WTC11 (cell line): ENCODE data around the gene RAPSN. TPM values are rescaled to one million over a fixed set of nuclear protein-coding genes. Genes with fewer than 3 reads are reported as not detected.

Experiments
- ATAC-seq: fragments of 200-7000 bp; cut with Tn5 transposase; 2 replicates; pipeline ENCODE4 v1.10.0; 2021; ENCODE audit warnings: mild to moderate bottlenecking, moderate library complexity
- CTCF ChIA-PET: fragments of 300-600 bp; sonication (Branson Sonifier 250); formaldehyde crosslinking; loops from one replicate; lab custom pipeline; 2021; ENCODE audit warnings: antibody characterized with exemption; lab: Charles Lee
- POLR2A ChIA-PET: fragments of 350-600 bp; sonication (Branson Sonifier 250); formaldehyde crosslinking; loops from one replicate; lab custom pipeline; 2021; ENCODE audit warnings: antibody characterized with exemption; lab: Charles Lee
- DNase-seq: peaks from one replicate; pipeline ENCODE4 v3.0.0; 2021; ENCODE audit warnings: low spot score
- H3K27ac Mint-ChIP-seq: 2 replicates; pipeline ENCODE4 v1.8.0; 2021; ENCODE audit warnings: mixed read lengths
- H3K27me3 Mint-ChIP-seq: 2 replicates; pipeline ENCODE4 v1.8.0; 2021; ENCODE audit warnings: low read depth, mild to moderate bottlenecking, moderate library complexity, mixed read lengths
- H3K36me3 Mint-ChIP-seq: 2 replicates; pipeline ENCODE4 v1.8.0; 2021; ENCODE audit warnings: mixed read lengths
- H3K4me1 Mint-ChIP-seq: 2 replicates; pipeline ENCODE4 v1.8.0; 2022; ENCODE audit warnings: mixed read lengths
- H3K4me3 Mint-ChIP-seq: 2 replicates; pipeline ENCODE4 v1.8.0; 2021; ENCODE audit warnings: mild to moderate bottlenecking, moderate library complexity, mixed read lengths
- H3K9me3 Mint-ChIP-seq: 2 replicates; pipeline ENCODE4 v1.8.0; 2021; ENCODE audit warnings: mixed read lengths
- KAT7 ChIP-seq: sonication (generic); formaldehyde crosslinking; IDR thresholded peaks from 2 replicates; pipeline ENCODE4 v1.8.1; 2023; ENCODE audit warnings: missing genetic modification reagents, mild to moderate bottlenecking, borderline replicate concordance
- NFE2L1 ChIP-seq: sonication (generic); formaldehyde crosslinking; IDR thresholded peaks from 2 replicates; pipeline ENCODE4 v1.8.1; 2023; ENCODE audit warnings: missing genetic modification reagents
- NR2C2 ChIP-seq: sonication (generic); formaldehyde crosslinking; IDR thresholded peaks from 2 replicates; pipeline ENCODE4 v1.8.0; 2022; ENCODE audit warnings: mild to moderate bottlenecking, missing genetic modification reagents
- RELA ChIP-seq: sonication (generic); formaldehyde crosslinking; IDR thresholded peaks from 2 replicates; pipeline ENCODE4 v1.8.1; 2022; ENCODE audit warnings: missing genetic modification reagents, mild to moderate bottlenecking, borderline replicate concordance
- SOX15 ChIP-seq: fragments of 250-450 bp; sonication (Bioruptor Pico); IDR thresholded peaks from 2 replicates; pipeline ENCODE4 v1.9.0; 2021; ENCODE audit warnings: mild to moderate bottlenecking
- TP53 ChIP-seq: sonication (generic); formaldehyde crosslinking; IDR thresholded peaks from 2 replicates; pipeline ENCODE4 v1.8.1; 2023; ENCODE audit warnings: mild to moderate bottlenecking, missing genetic modification reagents
- ZBTB21 ChIP-seq: sonication (generic); formaldehyde crosslinking; IDR thresholded peaks from 2 replicates; pipeline ENCODE4 v1.8.1; 2023; ENCODE audit warnings: mild to moderate bottlenecking, missing genetic modification reagents, borderline replicate concordance
- total RNA-seq: library from RNA; stranded (reverse); gene quantifications from 3 replicates; pipeline ENCODE4 v1.2.3, GENCODE V29; 2021
- TF ChIP-seq, protein P1 (sequence below): sonication (generic); formaldehyde crosslinking; IDR thresholded peaks from 2 replicates; pipeline ENCODE4 v1.8.1; 2023; ENCODE audit warnings: mild to moderate bottlenecking, missing genetic modification reagents
- TF ChIP-seq, protein P2 (sequence below): sonication (generic); formaldehyde crosslinking; IDR thresholded peaks from 2 replicates; pipeline ENCODE4 v1.8.0; 2022; ENCODE audit warnings: mild to moderate bottlenecking, missing genetic modification reagents
- TF ChIP-seq, protein P3 (sequence below): sonication (generic); formaldehyde crosslinking; IDR thresholded peaks from 2 replicates; pipeline ENCODE4 v1.8.1; 2022; ENCODE audit warnings: missing genetic modification reagents, borderline replicate concordance
- TF ChIP-seq, protein P4 (sequence below): fragments of 250-450 bp; sonication (Bioruptor Pico); IDR thresholded peaks from 2 replicates; pipeline ENCODE4 v2.1.2; 2022; ENCODE audit warnings: mild to moderate bottlenecking, moderate library complexity
- TF ChIP-seq, protein P5 (sequence below): sonication (generic); formaldehyde crosslinking; IDR thresholded peaks from 2 replicates; pipeline ENCODE4 v1.8.0; 2023; ENCODE audit warnings: mild to moderate bottlenecking, missing genetic modification reagents
- TF ChIP-seq, protein P6 (sequence below): sonication (generic); formaldehyde crosslinking; IDR thresholded peaks from 2 replicates; pipeline ENCODE4 v1.8.0; 2023; ENCODE audit warnings: missing genetic modification reagents
- TF ChIP-seq, protein P7 (sequence below): sonication (generic); formaldehyde crosslinking; IDR thresholded peaks from 2 replicates; pipeline ENCODE4 v1.8.1; 2022; ENCODE audit warnings: mild to moderate bottlenecking, missing genetic modification reagents, moderate library complexity, borderline replicate concordance

Gene RAPSN
- total RNA-seq, 1 experiment from 2014 or later = 0.66 TPM

DNA sequence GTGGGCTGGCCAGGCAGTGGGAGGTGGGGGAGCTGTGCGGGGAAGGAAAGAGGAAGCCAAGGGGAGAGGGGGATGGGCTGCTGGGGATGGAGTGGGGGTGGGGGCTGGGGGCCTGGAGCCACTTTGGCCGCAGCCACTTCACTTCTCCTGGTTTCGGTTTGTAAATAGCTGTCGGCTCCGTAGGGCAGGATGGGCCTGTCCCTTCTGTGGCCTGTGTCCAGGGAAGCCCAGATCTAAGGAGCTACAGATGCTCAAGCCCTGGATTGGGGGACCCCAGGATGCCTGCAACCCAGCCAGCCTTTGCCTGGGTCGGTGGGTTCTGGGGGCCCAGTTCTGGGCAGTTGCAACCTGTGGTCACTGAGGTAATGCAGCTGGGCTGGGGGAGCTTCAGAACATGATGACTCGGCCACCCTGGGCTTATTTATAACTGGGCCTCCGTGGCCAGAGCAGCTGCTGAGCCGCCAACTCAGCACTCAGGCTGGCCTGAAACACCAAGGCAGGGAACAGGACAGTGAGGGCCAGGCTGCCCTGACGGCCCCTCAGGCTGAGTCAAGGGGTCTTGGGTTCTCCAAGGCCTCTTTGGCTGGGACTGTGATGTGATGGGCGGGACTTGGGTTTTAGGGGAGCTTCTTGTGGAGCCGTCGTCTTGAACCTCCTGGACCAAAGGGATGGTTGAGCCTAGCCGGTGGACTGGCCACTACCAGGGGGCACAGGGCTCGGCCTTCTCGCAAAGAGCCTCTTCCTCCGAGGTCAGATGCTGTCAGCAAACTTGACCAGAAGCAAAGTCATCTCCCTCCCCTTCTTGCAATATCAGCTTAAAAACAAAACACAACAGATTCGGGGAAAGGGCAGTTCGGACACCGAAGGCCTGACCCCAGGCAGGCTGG lies 55.5 kb downstream of the RAPSN start (continued):
- TF ChIP-seq, protein P1, sequence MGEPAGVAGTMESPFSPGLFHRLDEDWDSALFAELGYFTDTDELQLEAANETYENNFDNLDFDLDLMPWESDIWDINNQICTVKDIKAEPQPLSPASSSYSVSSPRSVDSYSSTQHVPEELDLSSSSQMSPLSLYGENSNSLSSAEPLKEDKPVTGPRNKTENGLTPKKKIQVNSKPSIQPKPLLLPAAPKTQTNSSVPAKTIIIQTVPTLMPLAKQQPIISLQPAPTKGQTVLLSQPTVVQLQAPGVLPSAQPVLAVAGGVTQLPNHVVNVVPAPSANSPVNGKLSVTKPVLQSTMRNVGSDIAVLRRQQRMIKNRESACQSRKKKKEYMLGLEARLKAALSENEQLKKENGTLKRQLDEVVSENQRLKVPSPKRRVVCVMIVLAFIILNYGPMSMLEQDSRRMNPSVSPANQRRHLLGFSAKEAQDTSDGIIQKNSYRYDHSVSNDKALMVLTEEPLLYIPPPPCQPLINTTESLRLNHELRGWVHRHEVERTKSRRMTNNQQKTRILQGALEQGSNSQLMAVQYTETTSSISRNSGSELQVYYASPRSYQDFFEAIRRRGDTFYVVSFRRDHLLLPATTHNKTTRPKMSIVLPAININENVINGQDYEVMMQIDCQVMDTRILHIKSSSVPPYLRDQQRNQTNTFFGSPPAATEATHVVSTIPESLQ = no peak
- TF ChIP-seq, protein P2, sequence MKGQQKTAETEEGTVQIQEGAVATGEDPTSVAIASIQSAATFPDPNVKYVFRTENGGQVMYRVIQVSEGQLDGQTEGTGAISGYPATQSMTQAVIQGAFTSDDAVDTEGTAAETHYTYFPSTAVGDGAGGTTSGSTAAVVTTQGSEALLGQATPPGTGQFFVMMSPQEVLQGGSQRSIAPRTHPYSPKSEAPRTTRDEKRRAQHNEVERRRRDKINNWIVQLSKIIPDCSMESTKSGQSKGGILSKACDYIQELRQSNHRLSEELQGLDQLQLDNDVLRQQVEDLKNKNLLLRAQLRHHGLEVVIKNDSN (CRISPR knock-in tag) = no peak
- TF ChIP-seq, protein P3, sequence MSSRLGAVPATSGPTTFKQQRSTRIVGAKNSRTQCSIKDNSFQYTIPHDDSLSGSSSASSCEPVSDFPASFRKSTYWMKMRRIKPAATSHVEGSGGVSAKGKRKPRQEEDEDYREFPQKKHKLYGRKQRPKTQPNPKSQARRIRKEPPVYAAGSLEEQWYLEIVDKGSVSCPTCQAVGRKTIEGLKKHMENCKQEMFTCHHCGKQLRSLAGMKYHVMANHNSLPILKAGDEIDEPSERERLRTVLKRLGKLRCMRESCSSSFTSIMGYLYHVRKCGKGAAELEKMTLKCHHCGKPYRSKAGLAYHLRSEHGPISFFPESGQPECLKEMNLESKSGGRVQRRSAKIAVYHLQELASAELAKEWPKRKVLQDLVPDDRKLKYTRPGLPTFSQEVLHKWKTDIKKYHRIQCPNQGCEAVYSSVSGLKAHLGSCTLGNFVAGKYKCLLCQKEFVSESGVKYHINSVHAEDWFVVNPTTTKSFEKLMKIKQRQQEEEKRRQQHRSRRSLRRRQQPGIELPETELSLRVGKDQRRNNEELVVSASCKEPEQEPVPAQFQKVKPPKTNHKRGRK (CRISPR knock-in tag) = no peak
- no peak for TF ChIP-seq NR2C2
- no peak for TF ChIP-seq RELA (CRISPR knock-in tag)

DNA sequence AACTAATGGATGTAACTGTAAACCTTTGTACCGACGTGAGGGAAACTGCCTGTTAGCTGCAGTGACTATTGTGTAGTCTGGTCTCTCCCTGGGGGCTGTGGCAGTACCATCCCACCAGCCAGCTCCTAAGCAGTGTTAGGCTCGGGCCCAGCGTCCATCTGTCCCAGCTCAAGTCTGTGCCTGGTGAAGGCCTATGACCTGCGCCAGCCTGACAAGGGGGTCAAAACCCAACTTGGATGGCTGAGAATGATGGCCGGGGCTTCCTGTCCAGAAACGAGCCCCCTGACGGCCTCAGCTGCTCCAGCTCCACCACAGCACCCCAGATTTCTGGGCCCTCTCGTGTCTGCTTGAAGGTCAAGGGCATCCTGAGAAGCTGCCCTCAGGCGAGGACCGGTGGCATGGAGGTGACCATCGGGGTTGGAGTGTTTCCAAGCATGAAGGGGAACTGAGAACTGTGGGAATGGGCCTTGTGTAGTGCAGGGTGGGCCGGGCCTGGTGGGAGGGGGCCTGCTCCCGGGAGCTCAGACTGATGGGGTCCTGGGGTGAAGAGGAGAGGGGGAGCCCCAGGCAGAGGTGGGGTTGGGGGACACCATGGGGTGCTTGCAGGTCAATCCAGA lies 56.3 kb downstream of the RAPSN start:
- Mint-ChIP-seq H3K36me3 (no peaks in the 10 kb centered on the region), H3K4me1 (peaks cover 3% of the 10 kb centered on the region; the same call in 1 of the 2 replicates), H3K4me3 (no peak overlapping the region), H3K27ac (no peak overlapping the region)
- ATAC-seq (no peak), DNase-seq (no peak)
- ChIA-PET POLR2A (no interaction called here), CTCF (interaction anchor here (1.8 to 2.5 kb wide), 2 partner anchors 19 to 20 kb away, joined by 4 to 19 read pairs; no protein-coding TSS in a partner anchor)
- no peak for TF ChIP-seq TP53 (CRISPR knock-in tag)
- no peak for TF ChIP-seq KAT7 (CRISPR knock-in tag)
- TF ChIP-seq, protein P4, sequence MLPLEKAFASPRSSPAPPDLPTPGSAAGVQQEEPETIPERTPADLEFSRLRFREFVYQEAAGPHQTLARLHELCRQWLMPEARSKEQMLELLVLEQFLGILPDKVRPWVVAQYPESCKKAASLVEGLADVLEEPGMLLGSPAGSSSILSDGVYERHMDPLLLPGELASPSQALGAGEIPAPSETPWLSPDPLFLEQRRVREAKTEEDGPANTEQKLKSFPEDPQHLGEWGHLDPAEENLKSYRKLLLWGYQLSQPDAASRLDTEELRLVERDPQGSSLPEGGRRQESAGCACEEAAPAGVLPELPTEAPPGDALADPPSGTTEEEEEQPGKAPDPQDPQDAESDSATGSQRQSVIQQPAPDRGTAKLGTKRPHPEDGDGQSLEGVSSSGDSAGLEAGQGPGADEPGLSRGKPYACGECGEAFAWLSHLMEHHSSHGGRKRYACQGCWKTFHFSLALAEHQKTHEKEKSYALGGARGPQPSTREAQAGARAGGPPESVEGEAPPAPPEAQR (CRISPR knock-in tag) = no peak
- TF ChIP-seq, protein P5, sequence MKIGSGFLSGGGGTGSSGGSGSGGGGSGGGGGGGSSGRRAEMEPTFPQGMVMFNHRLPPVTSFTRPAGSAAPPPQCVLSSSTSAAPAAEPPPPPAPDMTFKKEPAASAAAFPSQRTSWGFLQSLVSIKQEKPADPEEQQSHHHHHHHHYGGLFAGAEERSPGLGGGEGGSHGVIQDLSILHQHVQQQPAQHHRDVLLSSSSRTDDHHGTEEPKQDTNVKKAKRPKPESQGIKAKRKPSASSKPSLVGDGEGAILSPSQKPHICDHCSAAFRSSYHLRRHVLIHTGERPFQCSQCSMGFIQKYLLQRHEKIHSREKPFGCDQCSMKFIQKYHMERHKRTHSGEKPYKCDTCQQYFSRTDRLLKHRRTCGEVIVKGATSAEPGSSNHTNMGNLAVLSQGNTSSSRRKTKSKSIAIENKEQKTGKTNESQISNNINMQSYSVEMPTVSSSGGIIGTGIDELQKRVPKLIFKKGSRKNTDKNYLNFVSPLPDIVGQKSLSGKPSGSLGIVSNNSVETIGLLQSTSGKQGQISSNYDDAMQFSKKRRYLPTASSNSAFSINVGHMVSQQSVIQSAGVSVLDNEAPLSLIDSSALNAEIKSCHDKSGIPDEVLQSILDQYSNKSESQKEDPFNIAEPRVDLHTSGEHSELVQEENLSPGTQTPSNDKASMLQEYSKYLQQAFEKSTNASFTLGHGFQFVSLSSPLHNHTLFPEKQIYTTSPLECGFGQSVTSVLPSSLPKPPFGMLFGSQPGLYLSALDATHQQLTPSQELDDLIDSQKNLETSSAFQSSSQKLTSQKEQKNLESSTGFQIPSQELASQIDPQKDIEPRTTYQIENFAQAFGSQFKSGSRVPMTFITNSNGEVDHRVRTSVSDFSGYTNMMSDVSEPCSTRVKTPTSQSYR (CRISPR knock-in tag) = no peak
- no peak for TF ChIP-seq SOX15 (CRISPR knock-in tag)
- TF ChIP-seq, protein P1 = no peak
- TF ChIP-seq ZBTB21 (CRISPR knock-in tag) = no peak
- TF ChIP-seq, protein P2 (CRISPR knock-in tag) = no peak
- TF ChIP-seq NFE2L1 (CRISPR knock-in tag) = no peak
- TF ChIP-seq, protein P6, sequence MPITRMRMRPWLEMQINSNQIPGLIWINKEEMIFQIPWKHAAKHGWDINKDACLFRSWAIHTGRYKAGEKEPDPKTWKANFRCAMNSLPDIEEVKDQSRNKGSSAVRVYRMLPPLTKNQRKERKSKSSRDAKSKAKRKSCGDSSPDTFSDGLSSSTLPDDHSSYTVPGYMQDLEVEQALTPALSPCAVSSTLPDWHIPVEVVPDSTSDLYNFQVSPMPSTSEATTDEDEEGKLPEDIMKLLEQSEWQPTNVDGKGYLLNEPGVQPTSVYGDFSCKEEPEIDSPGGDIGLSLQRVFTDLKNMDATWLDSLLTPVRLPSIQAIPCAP (CRISPR knock-in tag) = no peak
- TF ChIP-seq, protein P7, sequence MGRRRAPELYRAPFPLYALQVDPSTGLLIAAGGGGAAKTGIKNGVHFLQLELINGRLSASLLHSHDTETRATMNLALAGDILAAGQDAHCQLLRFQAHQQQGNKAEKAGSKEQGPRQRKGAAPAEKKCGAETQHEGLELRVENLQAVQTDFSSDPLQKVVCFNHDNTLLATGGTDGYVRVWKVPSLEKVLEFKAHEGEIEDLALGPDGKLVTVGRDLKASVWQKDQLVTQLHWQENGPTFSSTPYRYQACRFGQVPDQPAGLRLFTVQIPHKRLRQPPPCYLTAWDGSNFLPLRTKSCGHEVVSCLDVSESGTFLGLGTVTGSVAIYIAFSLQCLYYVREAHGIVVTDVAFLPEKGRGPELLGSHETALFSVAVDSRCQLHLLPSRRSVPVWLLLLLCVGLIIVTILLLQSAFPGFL (CRISPR knock-in tag) = no peak
- TF ChIP-seq, all 79 proteins: peak for 0
- H3K27me3 Mint-ChIP-seq = no peaks in the 10 kb centered on the region
- H3K9me3 Mint-ChIP-seq = no peaks in the 10 kb centered on the region
